GM12878 (cell line): Measurements from ENCODE around the gene HIRIP3. TPM values are rescaled to one million over a fixed set of nuclear protein-coding genes. Genes with fewer than 3 reads are reported as not detected.

Experiments used
- BCL3 ChIP-seq: IDR thresholded peaks from 2 replicates; pipeline ENCODE4 v1.6.1; 2011; ENCODE audit warnings: borderline replicate concordance, low read depth, mild to moderate bottlenecking, moderate library complexity, low read length; ENCODE audit not compliant: insufficient read depth, poor library complexity, severe bottlenecking
- BMI1 ChIP-seq: fragments of 450-650 bp; IDR thresholded peaks from 2 replicates; pipeline ENCODE4 v1.6.1; 2016; ENCODE audit warnings: mild to moderate bottlenecking, moderate library complexity, borderline replicate concordance
- BRCA1 ChIP-seq: IDR thresholded peaks from 2 replicates; pipeline ENCODE4 v1.6.1; 2011; ENCODE audit warnings: low read depth, low read length, improper control_type of control experiment
- CUX1 ChIP-seq: IDR thresholded peaks from 2 replicates; pipeline ENCODE4 v1.6.1; 2012; ENCODE audit warnings: improper control_type of control experiment, low read depth, low read length; ENCODE audit not compliant: insufficient replicate concordance
- IRF4 ChIP-seq: IDR thresholded peaks from 2 replicates; pipeline ENCODE4 v1.6.1; 2011; ENCODE audit warnings: low read depth, low read length
- KLF5 ChIP-seq: fragments of 450-650 bp; IDR thresholded peaks from 2 replicates; pipeline ENCODE4 v1.6.1; 2014; ENCODE audit warnings: mild to moderate bottlenecking; ENCODE audit not compliant: partially characterized antibody
- MEF2A ChIP-seq: IDR thresholded peaks from 2 replicates; pipeline ENCODE4 v1.6.1; 2011; ENCODE audit warnings: low read depth, mild to moderate bottlenecking, low read length, moderate library complexity; ENCODE audit not compliant: insufficient read depth
- MXI1 ChIP-seq: fragments of 150-350 bp; IDR thresholded peaks from 2 replicates; pipeline ENCODE4 v1.6.1; 2011; ENCODE audit warnings: low read depth, mild to moderate bottlenecking, inconsistent platforms, low read length, improper control_type of control experiment
- NFYB ChIP-seq: IDR thresholded peaks from 2 replicates; pipeline ENCODE4 v1.6.1; 2011; ENCODE audit warnings: low read depth, mild to moderate bottlenecking, low read length, improper control_type of control experiment, moderate library complexity; ENCODE audit not compliant: insufficient read depth
- NKRF ChIP-seq: fragments of 450-650 bp; conservative IDR thresholded peaks from 2 replicates; pipeline ENCODE4 v1.6.1; 2017; ENCODE audit warnings: mild to moderate bottlenecking, moderate library complexity
- NR2F1 ChIP-seq: fragments of 450-650 bp; conservative IDR thresholded peaks from 2 replicates; pipeline ENCODE4 v1.6.1; 2017; ENCODE audit warnings: mild to moderate bottlenecking
- NRF1 ChIP-seq: conservative IDR thresholded peaks from 2 replicates; pipeline ENCODE4 v1.6.1; 2011; ENCODE audit warnings: mild to moderate bottlenecking, low read depth, low read length, improper control_type of control experiment
- POLR2AphosphoS2 ChIP-seq: IDR thresholded peaks from 2 replicates; pipeline ENCODE4 v1.6.1; 2011; ENCODE audit warnings: low read depth, mild to moderate bottlenecking, low read length, improper control_type of control experiment, moderate library complexity
- POLR2AphosphoS5 ChIP-seq: IDR thresholded peaks from 2 replicates; pipeline ENCODE4 v1.6.1; 2011; ENCODE audit warnings: mild to moderate bottlenecking, low read length, inconsistent platforms
- RAD51 ChIP-seq: fragments of 450-650 bp; IDR thresholded peaks from 2 replicates; pipeline ENCODE4 v1.6.1; 2016; ENCODE audit warnings: moderate library complexity, mild to moderate bottlenecking, inconsistent platforms
- RFX5 ChIP-seq: IDR thresholded peaks from 2 replicates; pipeline ENCODE4 v1.6.1; 2011; ENCODE audit warnings: low read depth, low read length, improper control_type of control experiment
- RUNX3 ChIP-seq: IDR thresholded peaks from 2 replicates; pipeline ENCODE4 v1.6.1; 2012; ENCODE audit warnings: low read length, inconsistent platforms
- SPI1 ChIP-seq: IDR thresholded peaks from 2 replicates; pipeline ENCODE4 v1.6.1; 2011; ENCODE audit warnings: low read depth, mild to moderate bottlenecking, low read length, moderate library complexity, borderline replicate concordance; ENCODE audit not compliant: insufficient read depth
- TAF1 ChIP-seq: IDR thresholded peaks from 2 replicates; pipeline ENCODE4 v1.6.1; 2011; ENCODE audit warnings: mild to moderate bottlenecking, low read depth, low read length, borderline replicate concordance
- TARDBP ChIP-seq: IDR thresholded peaks from 2 replicates; pipeline ENCODE4 v1.6.1; 2016; ENCODE audit warnings: borderline replicate concordance
- ZNF274 ChIP-seq: IDR thresholded peaks from one replicate; pipeline ENCODE4 v1.8.0; 2011; ENCODE audit not compliant: insufficient read length, insufficient read depth
- ZZZ3 ChIP-seq: IDR thresholded peaks from 2 replicates; pipeline ENCODE4 v1.6.1; 2011; ENCODE audit warnings: low read depth; ENCODE audit not compliant: control insufficient read depth, insufficient read length
- polyA plus RNA-seq, 11 experiments: library from polyadenylated mRNA; depleted of rRNA in 4 of 11; unstranded in 6 of 11; stranded (reverse) in 5 of 11; fragments of >200 nt; fragmentation: Nextera tagmentation in 4 of 11; fragmentation: Illumina TruSeq in 1 of 11; extraction: Ambion mirVana in 4 of 11; extraction: Trizol in 1 of 11; gene quantifications; 1 replicate in 1 of 11; 2 replicates in 10 of 11; pipeline versions ENCODE4 v1.2.1 to v1.2.3, GENCODE V29; 2011 to 2016; ENCODE audit warnings: inconsistent platforms in 2 of 11, missing spikeins in 2 of 11, low read depth in 1 of 11
- total RNA-seq, 4 experiments: library from RNA; depleted of rRNA in 3 of 4; stranded (reverse); fragments of >200 nt in 3 of 4; fragmentation: Illumina TruSeq in 1 of 4; extraction: Trizol in 1 of 4; gene quantifications; 2 replicates each; pipeline versions ENCODE4 v1.2.1 to v1.2.3, GENCODE V29; 2013 to 2021

Gene HIRIP3
- total and polyA plus RNA-seq, 10 of the 15 experiments (the other 5 are each of a cell fraction or from before 2014, with no cell fraction given): 4.1 to 43.5 (median 23.9) TPM

- TF ChIP-seq NKRF (peak; percentile 76; the same call in 1 of the 2 replicates), ZNF274 (no peak), SPI1 (no peak), POLR2AphosphoS5 (peak; percentile 33; the same call in 1 of the 2 replicates), NR2F1 (no peak; the same call in 1 of the 2 replicates), RFX5 (no peak), BRCA1 (no peak), ZZZ3 (no peak), IRF4 (no peak), RUNX3 (no peak), TAF1 (peak; percentile 82; the same call in 1 of the 2 replicates), BMI1 (no peak), MEF2A (no peak), CUX1 (no peak), RAD51 (no peak), NFYB (no peak), BCL3 (peak; percentile 15), MXI1 (peak; percentile 90; the same call in 1 of the 2 replicates), KLF5 (no peak), TARDBP (no peak), NRF1 (peak; percentile 83), POLR2AphosphoS2 (no peak; the same call in 1 of the 2 replicates)
These were observed at the start of gene HIRIP3 (continued) for GRCh38 chr16:29995324-29995910.
